NB4 (cell line): Measurements from ENCODE around the gene DDC.

Experiments used
- CTCF ChIP-seq: IDR thresholded peaks from one replicate; pipeline ENCODE4 v1.5.1; 2012; ENCODE audit warnings: low read depth, low read length
- MYC ChIP-seq: IDR thresholded peaks from 2 replicates; pipeline ENCODE4 v1.6.1; 2011; ENCODE audit warnings: low read depth, low read length
- POLR2A ChIP-seq: IDR thresholded peaks from 2 replicates; pipeline ENCODE4 v1.6.1; 2011; ENCODE audit warnings: mild to moderate bottlenecking; ENCODE audit not compliant: insufficient read length; ENCODE audit errors: extremely low read depth
- TF ChIP-seq, protein P1 (sequence below): IDR thresholded peaks from 2 replicates; pipeline ENCODE4 v1.6.1; 2011; ENCODE audit warnings: low read depth, low read length

DNA sequence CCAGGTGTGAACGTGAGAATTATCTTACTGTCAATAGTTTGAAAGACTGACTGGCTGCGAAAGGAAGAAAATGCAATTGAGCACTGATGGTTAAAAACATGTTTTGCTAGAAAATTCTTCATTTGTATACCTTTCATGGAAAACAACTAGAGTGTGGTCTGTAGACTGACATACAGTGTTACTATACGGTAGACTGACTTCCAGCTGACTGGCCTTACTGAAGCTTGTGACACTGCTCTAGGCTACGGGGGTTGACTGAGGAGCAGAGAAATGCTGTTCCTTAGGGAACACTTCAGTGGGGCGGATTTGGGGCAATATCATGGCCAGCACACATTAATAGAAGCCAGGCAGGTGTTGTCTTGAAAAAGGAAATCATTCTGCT, 25.9 kb upstream of the DDC start:
- TF ChIP-seq CTCF (no peak), POLR2A (no peak), MYC (no peak)
- TF ChIP-seq, protein P1, sequence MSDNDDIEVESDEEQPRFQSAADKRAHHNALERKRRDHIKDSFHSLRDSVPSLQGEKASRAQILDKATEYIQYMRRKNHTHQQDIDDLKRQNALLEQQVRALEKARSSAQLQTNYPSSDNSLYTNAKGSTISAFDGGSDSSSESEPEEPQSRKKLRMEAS, result no peak
